ENCODE data around the gene ADAMTS5. TPM values are rescaled to one million over a fixed set of nuclear protein-coding genes. Genes with fewer than 3 reads are reported as not detected.

Gene ADAMTS5
- total RNA-seq, 4 donors from 2014 or later: 4.4 to 19.0 (median 14.0) TPM

DNA sequence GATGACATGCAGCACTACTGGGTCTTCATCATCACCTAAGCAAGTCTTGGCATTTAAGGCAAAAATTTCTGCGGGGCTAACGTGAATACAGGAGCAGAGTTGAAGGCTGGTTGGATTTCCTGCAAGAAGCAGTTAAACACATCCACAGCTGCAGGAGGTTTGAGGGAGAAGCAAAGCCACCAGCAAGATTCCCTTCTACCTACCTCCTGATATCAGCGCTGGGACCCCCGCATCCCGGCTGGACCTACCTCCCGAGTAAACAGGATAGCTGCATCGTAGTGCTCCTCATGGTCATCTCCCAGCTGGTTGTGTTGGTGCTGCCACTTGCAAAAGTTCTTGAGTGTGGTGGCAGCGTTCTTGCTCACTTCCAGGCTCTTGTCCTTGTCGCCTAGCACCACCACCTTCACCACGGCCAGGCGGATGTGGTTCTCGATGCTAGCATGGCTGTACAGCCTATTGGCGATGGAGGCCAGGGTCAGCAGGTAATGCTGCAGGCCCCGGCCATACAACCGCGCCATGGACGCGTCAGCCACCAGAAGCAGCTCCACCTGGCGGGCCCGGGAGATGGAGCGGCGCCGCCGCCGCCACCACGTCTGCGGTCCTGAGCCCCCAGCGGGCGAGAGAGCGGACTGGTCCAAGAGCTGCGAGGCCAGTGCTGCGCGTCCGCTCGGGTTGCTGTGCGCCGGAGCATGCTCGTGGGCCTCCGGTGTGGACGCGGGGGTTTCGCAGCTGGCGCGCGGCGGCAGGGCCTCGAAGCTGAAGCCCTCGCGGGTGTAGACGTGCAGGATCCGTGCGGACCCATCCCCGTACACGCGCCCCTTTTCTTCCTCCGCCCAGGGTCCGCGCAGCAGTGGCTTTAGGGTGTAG lies 1.6 kb downstream of the ADAMTS5 start:
- Histone ChIP-seq H3K27me3 (no peaks in the 10 kb centered on the region), H3K27ac (peak overlapping the region; percentile 52 to 86 (median 68)), H3K4me3 (peak overlapping the region; percentile 25 to 61 (median 40)), H3K36me3 (no peaks in the 10 kb centered on the region), H3K9me3 (no peaks in the 10 kb centered on the region), H3K4me1 (no peaks in the 10 kb centered on the region)
- DNase-seq: peak in 2 of 3 donors; percentile 48 to 51
- TF ChIP-seq, protein P1, sequence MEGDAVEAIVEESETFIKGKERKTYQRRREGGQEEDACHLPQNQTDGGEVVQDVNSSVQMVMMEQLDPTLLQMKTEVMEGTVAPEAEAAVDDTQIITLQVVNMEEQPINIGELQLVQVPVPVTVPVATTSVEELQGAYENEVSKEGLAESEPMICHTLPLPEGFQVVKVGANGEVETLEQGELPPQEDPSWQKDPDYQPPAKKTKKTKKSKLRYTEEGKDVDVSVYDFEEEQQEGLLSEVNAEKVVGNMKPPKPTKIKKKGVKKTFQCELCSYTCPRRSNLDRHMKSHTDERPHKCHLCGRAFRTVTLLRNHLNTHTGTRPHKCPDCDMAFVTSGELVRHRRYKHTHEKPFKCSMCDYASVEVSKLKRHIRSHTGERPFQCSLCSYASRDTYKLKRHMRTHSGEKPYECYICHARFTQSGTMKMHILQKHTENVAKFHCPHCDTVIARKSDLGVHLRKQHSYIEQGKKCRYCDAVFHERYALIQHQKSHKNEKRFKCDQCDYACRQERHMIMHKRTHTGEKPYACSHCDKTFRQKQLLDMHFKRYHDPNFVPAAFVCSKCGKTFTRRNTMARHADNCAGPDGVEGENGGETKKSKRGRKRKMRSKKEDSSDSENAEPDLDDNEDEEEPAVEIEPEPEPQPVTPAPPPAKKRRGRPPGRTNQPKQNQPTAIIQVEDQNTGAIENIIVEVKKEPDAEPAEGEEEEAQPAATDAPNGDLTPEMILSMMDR (IDR thresholded peaks at IDR 0.05): no peak
- no peak for TF ChIP-seq POLR2A (IDR thresholded peaks at IDR 0.05)

GRCh38 chr21:26964170-26964778 lies 2.6 kb downstream of the ADAMTS5 start:
- peak in 1 of 2 donors; percentile 22 for TF ChIP-seq POLR2A (IDR thresholded peaks at IDR 0.05)
- TF ChIP-seq, protein P1 (IDR thresholded peaks at IDR 0.05): no peak
- Histone ChIP-seq H3K27ac (peak overlapping the region; percentile 2 to 86 (median 54)), H3K27me3 (no peaks in the 10 kb centered on the region), H3K4me3 (peak overlapping the region in 3 of 4 donors; percentile 5 to 61 (median 10)), H3K9me3 (no peaks in the 10 kb centered on the region), H3K4me1 (no peaks in the 10 kb centered on the region), H3K36me3 (no peaks in the 10 kb centered on the region)
- peak in 2 of 3 donors; percentile 56 to 67 for DNase-seq

DNA sequence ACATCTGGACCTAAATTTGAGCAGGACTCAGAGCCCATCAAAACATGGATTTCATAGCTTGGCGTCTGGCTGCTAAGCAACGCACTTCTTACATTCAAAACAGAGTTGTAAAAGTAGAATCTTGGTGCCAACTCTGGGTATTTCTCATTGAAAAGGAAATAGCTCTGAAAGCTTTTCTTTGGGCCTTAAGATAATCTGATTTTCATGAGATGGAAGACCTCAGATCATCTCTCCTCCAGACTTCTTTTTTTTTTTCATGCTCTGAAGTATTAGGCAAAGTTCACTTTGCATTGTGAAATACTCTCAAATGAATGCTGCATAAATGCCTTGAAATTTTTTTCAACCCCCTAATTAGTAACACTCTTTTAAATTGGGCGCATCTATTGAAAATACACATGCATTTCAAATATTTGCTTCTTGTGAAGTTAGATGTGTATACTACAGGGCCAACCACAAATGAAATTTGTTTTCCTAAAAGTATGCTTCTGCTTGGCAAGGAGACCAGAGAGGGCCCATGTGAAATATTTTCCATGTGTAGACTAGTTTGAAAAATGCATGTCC lies 4.2 kb downstream of the ADAMTS5 start:
- H3K4me3 ChIP-seq: peak overlapping the region in 1 of 4 donors; percentile 30
- no peak for TF ChIP-seq POLR2A (IDR thresholded peaks at IDR 0.05)
- no peaks in the 10 kb centered on the region for H3K36me3 ChIP-seq
- peak overlapping the region in 2 of 4 donors; percentile 11 to 86 for H3K27ac ChIP-seq
- no peaks in the 10 kb centered on the region for H3K9me3 ChIP-seq
- DNase-seq: no peak
- H3K27me3 ChIP-seq: no peaks in the 10 kb centered on the region
- no peaks in the 10 kb centered on the region for H3K4me1 ChIP-seq

DNA sequence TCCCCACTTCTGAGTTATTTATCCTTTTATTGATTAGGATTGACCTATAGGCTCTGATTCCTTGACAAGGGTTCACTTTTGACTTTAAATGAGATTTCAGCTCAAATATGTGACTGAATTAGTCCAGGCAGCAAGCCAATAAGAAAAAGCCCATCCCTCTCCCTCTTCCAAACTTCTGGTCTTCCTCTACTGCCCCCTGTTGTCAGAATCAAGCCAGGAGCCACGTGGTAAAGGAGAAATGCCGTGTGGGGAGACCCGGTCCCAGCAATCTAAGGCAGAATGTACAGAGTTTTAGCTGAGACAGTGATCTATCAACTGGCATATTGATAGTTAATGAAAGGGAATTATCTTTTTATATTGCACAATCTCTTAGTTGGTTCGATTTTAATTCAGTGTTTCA lies 5.2 kb downstream of the ADAMTS5 start:
- Histone ChIP-seq H3K4me1 (no peaks in the 10 kb centered on the region), H3K27me3 (no peaks in the 10 kb centered on the region), H3K9me3 (no peaks in the 10 kb centered on the region), H3K36me3 (no peaks in the 10 kb centered on the region), H3K27ac (peak overlapping the region in 1 of 4 donors; percentile 86), H3K4me3 (peak overlapping the region in 1 of 4 donors; percentile 30)
- no peak for DNase-seq
- TF ChIP-seq, protein P1 (IDR thresholded peaks at IDR 0.05): peak in 1 of 6 experiments; percentile 9
- no peak for TF ChIP-seq POLR2A (IDR thresholded peaks at IDR 0.05)

- Histone ChIP-seq H3K9me3 (no peaks in the 10 kb centered on the region), H3K4me1 (no peaks in the 10 kb centered on the region), H3K4me3 (no peak overlapping the region), H3K27me3 (no peaks in the 10 kb centered on the region), H3K27ac (no peak overlapping the region), H3K36me3 (no peaks in the 10 kb centered on the region)
- TF ChIP-seq, protein P1 (IDR thresholded peaks at IDR 0.05): no peak
- no peak for TF ChIP-seq POLR2A (IDR thresholded peaks at IDR 0.05)
- DNase-seq: no peak
These were observed 8.1 kb downstream of the ADAMTS5 start for GRCh38 chr21:26958788-26959187.

DNA sequence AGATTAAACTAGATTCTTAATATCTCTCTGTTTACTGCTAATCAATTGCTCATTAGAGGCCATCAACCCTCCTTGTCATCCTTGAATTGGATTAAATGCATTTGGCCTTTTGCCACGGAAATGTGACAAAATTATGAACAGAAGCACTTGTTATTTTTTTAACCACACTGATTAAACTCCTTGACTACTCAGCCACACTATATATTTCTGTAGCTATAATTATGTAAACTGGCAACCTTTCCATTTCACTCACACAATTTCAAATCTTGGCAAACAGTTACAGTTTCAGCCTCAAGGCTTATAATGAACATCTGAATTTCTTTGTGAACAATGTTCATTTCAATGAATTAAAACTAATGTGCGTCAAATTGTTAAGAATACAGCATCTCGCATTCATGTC lies 10.1 kb downstream of the ADAMTS5 start:
- Histone ChIP-seq H3K4me3 (no peak overlapping the region), H3K9me3 (no peaks in the 10 kb centered on the region), H3K27ac (no peak overlapping the region), H3K4me1 (no peaks in the 10 kb centered on the region), H3K27me3 (no peaks in the 10 kb centered on the region), H3K36me3 (no peaks in the 10 kb centered on the region)
- no peak for DNase-seq
- TF ChIP-seq POLR2A (IDR thresholded peaks at IDR 0.05): no peak

Data from Peyer's patch (tissue), 4 donors.